ENCODE measurements around the gene PBX4. TPM values are rescaled to one million over a fixed set of nuclear protein-coding genes. Genes with fewer than 3 reads are reported as not detected.

Gene PBX4
- total RNA-seq, 1 donor: 0.45 TPM

- no peak for DNase-seq (ENCODE audit: low read depth)
- no peak for TF ChIP-seq CTCF (IDR thresholded peaks at IDR 0.05; ENCODE audit: insufficient read depth, low read length)
- no peak overlapping the region for H3K4me3 ChIP-seq (ENCODE audit: low read depth, low read length)
Observed at GRCh38 chr19:19534556-19535265, 83.8 kb downstream of the PBX4 start.

DNA sequence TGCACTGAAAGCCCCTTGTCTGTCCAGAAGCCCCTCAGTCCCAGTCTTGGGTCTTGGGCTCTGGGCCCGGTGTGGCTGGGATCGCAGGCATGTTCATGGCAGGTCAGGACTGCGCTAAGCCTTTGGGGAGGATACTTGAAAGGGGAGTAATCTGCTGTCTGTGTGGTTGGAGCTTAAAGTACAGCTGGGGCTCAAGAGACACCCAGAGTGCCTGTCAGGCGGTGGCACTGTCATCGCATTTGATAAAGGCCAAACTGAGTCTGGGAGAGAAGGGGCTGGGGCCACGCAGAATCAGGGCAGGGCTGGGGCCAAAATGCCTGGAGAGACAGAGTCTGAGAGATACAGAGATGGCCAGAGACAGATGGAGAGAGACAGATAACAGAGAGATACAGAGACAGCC, 84.6 kb downstream of the PBX4 start:
- H3K4me3 ChIP-seq (ENCODE audit: low read depth, low read length): no peak overlapping the region
- TF ChIP-seq CTCF (IDR thresholded peaks at IDR 0.05; ENCODE audit: insufficient read depth, low read length): no peak
- DNase-seq (ENCODE audit: low read depth): no peak

DNA sequence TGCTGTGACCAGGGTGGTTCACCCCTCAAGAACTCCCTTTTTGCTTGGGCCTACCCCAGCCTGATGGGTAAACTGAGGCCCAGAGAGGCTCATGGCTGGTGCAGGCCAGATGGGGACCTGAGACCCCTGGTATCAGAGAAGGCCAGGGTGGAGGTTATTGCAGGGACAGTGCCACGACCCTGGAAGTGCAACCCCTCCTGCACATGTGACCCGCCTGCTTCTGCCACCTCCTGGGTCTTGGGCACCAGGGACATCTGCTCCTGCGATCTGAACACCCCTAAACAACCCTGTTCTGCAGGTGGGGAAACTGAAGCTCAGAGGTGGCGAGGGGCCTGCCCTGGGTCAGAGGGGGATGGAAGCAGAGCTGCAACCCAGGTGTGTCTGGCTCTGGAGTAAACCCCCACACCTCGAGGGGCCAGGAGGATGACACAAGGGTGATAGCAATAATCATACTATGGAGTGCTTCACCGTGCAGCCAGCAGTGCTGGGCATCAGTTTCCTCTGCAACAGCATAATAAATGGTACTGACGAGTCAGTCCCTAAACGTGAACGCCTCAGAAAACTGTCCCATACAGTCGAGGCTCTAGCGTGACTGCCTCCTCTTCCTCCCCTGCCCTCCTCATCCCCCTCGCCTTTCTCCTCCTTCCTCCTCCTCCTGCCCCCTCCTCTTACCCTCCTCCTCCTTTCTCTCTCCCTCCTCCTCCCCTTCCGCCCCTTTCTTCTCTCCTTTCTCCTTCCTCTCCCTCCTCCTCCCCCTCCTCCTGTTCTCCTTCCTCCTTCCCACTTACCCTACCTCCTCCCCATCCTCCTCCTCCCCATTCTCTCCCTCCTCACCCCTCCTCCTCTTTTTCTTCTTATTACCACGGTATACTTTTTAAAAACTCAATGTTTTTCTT, 85.4 kb downstream of the PBX4 start:
- TF ChIP-seq CTCF (IDR thresholded peaks at IDR 0.05; ENCODE audit: insufficient read depth, low read length): no peak
- no peak for DNase-seq (ENCODE audit: low read depth)
- H3K4me3 ChIP-seq (ENCODE audit: low read depth, low read length): no peak overlapping the region

DNA sequence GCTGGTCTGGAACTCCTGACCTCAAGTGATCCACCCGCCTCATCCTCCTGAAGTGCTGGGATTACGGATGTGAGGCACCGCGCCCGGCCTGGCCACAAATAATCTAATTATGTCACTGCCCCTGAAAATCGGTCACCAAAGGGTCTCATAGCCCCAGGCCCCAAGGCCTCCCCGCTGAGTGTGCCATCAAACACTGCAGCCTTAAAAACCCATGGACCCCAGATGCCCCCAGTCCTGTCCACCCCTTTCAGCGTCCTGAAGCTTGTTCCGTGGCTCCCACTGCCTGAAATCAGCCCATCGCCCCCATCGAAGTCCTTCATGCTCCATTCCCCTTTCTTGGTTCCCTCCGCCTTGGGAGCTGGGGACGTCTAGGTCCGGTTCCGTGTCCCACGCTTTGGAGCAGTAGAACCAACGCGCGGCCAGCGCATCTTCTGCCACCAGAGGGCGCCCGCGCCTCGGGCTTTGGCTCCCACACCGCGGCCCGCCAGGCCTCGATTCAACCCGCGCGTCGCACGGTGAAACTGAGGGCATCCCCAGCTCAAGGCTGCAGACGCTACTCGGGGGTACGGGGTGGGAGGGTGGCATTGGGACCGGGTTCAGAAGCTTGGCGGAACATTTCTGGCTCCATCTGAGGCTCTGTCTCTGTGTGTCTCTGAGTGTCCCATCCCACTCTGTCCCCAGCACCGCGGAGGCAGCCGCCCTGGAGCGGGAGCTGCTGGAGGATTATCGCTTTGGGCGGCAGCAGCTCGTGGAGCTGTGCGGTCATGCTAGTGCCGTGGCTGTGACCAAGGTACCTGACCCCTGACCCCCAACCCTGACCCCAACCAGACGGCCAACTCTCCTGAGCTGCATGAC, 86.3 kb downstream of the PBX4 start:
- TF ChIP-seq CTCF (IDR thresholded peaks at IDR 0.05; ENCODE audit: insufficient read depth, low read length): peak; percentile 97
- H3K4me3 ChIP-seq (ENCODE audit: low read depth, low read length): no peak overlapping the region
- peak; percentile 59 for DNase-seq (ENCODE audit: low read depth)

GRCh38 chr19:19530889-19531288, 87.6 kb downstream of the PBX4 start:
- TF ChIP-seq CTCF (IDR thresholded peaks at IDR 0.05; ENCODE audit: insufficient read depth, low read length): no peak
- no peak for DNase-seq (ENCODE audit: low read depth)
- no peak overlapping the region for H3K4me3 ChIP-seq (ENCODE audit: low read depth, low read length)

- no peak overlapping the region for H3K4me3 ChIP-seq (ENCODE audit: low read depth, low read length)
- TF ChIP-seq CTCF (IDR thresholded peaks at IDR 0.05; ENCODE audit: insufficient read depth, low read length): no peak
- no peak for DNase-seq (ENCODE audit: low read depth)
Observed at GRCh38 chr19:19530423-19530804, 88.1 kb downstream of the PBX4 start.
